Gastrocnemius medialis (tissue), 4 donors: ENCODE results near the gene POLR2I.

ENCODE experiments used
- CTCF ChIP-seq, 5 experiments: fragments of 450-650 bp in 3 of 5; fragments of 200-600 bp in 2 of 5; sonication (generic) in 2 of 5; IDR thresholded peaks in 4 of 5; conservative IDR thresholded peaks in 1 of 5; 1 replicate in 4 of 5; 2 replicates in 1 of 5; pipeline ENCODE4 v1.5.1; 2016 to 2019; ENCODE audit warnings: antibody characterized with exemption in 5 of 5, mild to moderate bottlenecking in 3 of 5, moderate library complexity in 3 of 5
- POLR2A ChIP-seq, 2 donors: fragments of 450-650 bp; IDR thresholded peaks; one replicate each; pipeline ENCODE4 v1.6.1; 2017; ENCODE audit warnings: antibody characterized with exemption in 2 of 2, mild to moderate bottlenecking in 2 of 2, moderate library complexity in 2 of 2

GRCh38 chr19:36081894-36082293 is 32.8 kb downstream of the POLR2I start:
- TF ChIP-seq CTCF (IDR thresholded peaks at IDR 0.05 in 4 of 5, conservative IDR thresholded peaks at IDR 0.05 in 1 of 5) (no peak), POLR2A (IDR thresholded peaks at IDR 0.05) (no peak)
